Chondrocyte (in vitro differentiated cells): ENCODE measurements around the gene PLCB4. TPM values are rescaled to one million over a fixed set of nuclear protein-coding genes. Genes with fewer than 3 reads are reported as not detected.

Experiments
- DNase-seq: peaks from one replicate; pipeline ENCODE4 v3.0.0; 2021; ENCODE audit warnings: mixed read lengths, low spot score
- H3K27ac Mint-ChIP-seq: one replicate; pipeline ENCODE4 v1.8.0; 2021; ENCODE audit warnings: mild to moderate bottlenecking, moderate library complexity, mixed read lengths; ENCODE audit not compliant: unreplicated experiment
- H3K27me3 Mint-ChIP-seq: 2 replicates; pipeline ENCODE4 v1.8.0; 2021; ENCODE audit warnings: low read depth, mixed read lengths
- H3K36me3 Mint-ChIP-seq: 2 replicates; pipeline ENCODE4 v1.8.0; 2021; ENCODE audit warnings: low read depth, mixed read lengths
- H3K4me1 Mint-ChIP-seq: 2 replicates; pipeline ENCODE4 v1.8.0; 2021; ENCODE audit warnings: low read depth, mild to moderate bottlenecking, mixed read lengths
- H3K4me3 Mint-ChIP-seq: one replicate; pipeline ENCODE4 v1.8.0; 2021; ENCODE audit warnings: mild to moderate bottlenecking, moderate library complexity, mixed read lengths; ENCODE audit not compliant: unreplicated experiment
- H3K9me3 Mint-ChIP-seq: 2 replicates; pipeline ENCODE4 v1.8.0; 2021; ENCODE audit warnings: low read depth, mixed read lengths
- total RNA-seq: library from RNA; stranded (reverse); gene quantifications from 3 replicates; pipeline ENCODE4 v1.2.1, GENCODE V29; 2021
- TF ChIP-seq, protein P1 (sequence below): fragments of 200-600 bp; sonication (generic); IDR thresholded peaks from 2 replicates; pipeline ENCODE4 v1.5.0; 2021; ENCODE audit warnings: antibody characterized with exemption, mild to moderate bottlenecking, moderate library complexity

Gene PLCB4
- total RNA-seq, 1 donor from 2014 or later = 13.3 TPM

- DNase-seq = no peak
- H3K4me1 Mint-ChIP-seq = peaks cover 17% of the 10 kb centered on the region
- TF ChIP-seq, protein P1, sequence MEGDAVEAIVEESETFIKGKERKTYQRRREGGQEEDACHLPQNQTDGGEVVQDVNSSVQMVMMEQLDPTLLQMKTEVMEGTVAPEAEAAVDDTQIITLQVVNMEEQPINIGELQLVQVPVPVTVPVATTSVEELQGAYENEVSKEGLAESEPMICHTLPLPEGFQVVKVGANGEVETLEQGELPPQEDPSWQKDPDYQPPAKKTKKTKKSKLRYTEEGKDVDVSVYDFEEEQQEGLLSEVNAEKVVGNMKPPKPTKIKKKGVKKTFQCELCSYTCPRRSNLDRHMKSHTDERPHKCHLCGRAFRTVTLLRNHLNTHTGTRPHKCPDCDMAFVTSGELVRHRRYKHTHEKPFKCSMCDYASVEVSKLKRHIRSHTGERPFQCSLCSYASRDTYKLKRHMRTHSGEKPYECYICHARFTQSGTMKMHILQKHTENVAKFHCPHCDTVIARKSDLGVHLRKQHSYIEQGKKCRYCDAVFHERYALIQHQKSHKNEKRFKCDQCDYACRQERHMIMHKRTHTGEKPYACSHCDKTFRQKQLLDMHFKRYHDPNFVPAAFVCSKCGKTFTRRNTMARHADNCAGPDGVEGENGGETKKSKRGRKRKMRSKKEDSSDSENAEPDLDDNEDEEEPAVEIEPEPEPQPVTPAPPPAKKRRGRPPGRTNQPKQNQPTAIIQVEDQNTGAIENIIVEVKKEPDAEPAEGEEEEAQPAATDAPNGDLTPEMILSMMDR = no peak
- no peaks in the 10 kb centered on the region for H3K36me3 Mint-ChIP-seq
- no peaks in the 10 kb centered on the region for H3K27me3 Mint-ChIP-seq
- no peaks in the 10 kb centered on the region for H3K9me3 Mint-ChIP-seq
- no peak overlapping the region for H3K4me3 Mint-ChIP-seq
- no peak overlapping the region for H3K27ac Mint-ChIP-seq
Measured at GRCh38 chr20:9244811-9245210, 175.9 kb downstream of the PLCB4 start.

GRCh38 chr20:9246731-9247130, 177.8 kb downstream of the PLCB4 start:
- Mint-ChIP-seq H3K4me1 (peaks cover 9% of the 10 kb centered on the region), H3K27ac (no peak overlapping the region), H3K36me3 (no peaks in the 10 kb centered on the region), H3K9me3 (no peaks in the 10 kb centered on the region), H3K4me3 (no peak overlapping the region), H3K27me3 (no peaks in the 10 kb centered on the region)
- DNase-seq = no peak
- TF ChIP-seq, protein P1 = no peak

DNA sequence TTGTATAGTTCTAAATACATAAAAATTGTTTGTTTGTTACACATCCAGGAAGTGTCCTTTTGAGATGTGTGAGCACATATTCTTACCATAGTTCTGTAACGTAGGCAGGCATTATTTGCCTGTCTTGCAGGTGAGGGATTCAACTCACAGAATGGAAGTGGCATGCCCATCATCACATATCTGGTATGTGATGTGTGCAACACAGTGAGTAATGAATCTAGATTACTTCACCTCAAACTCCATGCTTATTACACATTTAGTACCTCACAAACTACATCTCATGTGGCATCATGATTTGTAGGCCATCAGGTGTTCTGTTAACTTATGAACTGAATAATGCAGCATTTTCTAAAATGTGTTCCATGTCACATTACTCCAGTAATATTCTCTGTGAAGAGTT, 181.6 kb downstream of the PLCB4 start:
- Mint-ChIP-seq H3K9me3 (no peaks in the 10 kb centered on the region), H3K4me1 (peaks cover 4% of the 10 kb centered on the region)

GRCh38 chr20:9253006-9253539, 184.2 kb downstream of the PLCB4 start:
- no peak overlapping the region for H3K27ac Mint-ChIP-seq
- H3K27me3 Mint-ChIP-seq = no peaks in the 10 kb centered on the region
- H3K36me3 Mint-ChIP-seq = no peaks in the 10 kb centered on the region
- TF ChIP-seq, protein P1 = no peak
- no peak overlapping the region for H3K4me3 Mint-ChIP-seq
- no peak for DNase-seq
- H3K9me3 Mint-ChIP-seq = no peaks in the 10 kb centered on the region
- H3K4me1 Mint-ChIP-seq = peaks cover 1% of the 10 kb centered on the region

More for the DNA sequence above, 181.6 kb downstream of the PLCB4 start:
- Mint-ChIP-seq H3K27me3 (no peaks in the 10 kb centered on the region), H3K4me3 (no peak overlapping the region), H3K36me3 (no peaks in the 10 kb centered on the region), H3K27ac (no peak overlapping the region)
- DNase-seq = no peak
- TF ChIP-seq, protein P1 = no peak

- H3K9me3 Mint-ChIP-seq = no peaks in the 10 kb centered on the region
- H3K27me3 Mint-ChIP-seq = no peaks in the 10 kb centered on the region
- DNase-seq = no peak
- H3K36me3 Mint-ChIP-seq = no peaks in the 10 kb centered on the region
- H3K4me1 Mint-ChIP-seq = peaks cover 8% of the 10 kb centered on the region
- H3K27ac Mint-ChIP-seq = no peak overlapping the region
- H3K4me3 Mint-ChIP-seq = no peak overlapping the region
- TF ChIP-seq, protein P1 = no peak
Measured at GRCh38 chr20:9255171-9255570, 186.3 kb downstream of the PLCB4 start.
